Erythroblast (primary cell): Measurements from ENCODE around the gene RARB.

ENCODE experiments used
- GATA1 ChIP-seq: IDR thresholded peaks from 2 replicates; pipeline ENCODE4 v1.6.1; 2011; ENCODE audit warnings: low read depth, mild to moderate bottlenecking, control low read depth, low read length, moderate library complexity
- POLR2A ChIP-seq: IDR thresholded peaks from 2 replicates; pipeline ENCODE4 v1.6.1; 2011; ENCODE audit warnings: mild to moderate bottlenecking, low read length

DNA sequence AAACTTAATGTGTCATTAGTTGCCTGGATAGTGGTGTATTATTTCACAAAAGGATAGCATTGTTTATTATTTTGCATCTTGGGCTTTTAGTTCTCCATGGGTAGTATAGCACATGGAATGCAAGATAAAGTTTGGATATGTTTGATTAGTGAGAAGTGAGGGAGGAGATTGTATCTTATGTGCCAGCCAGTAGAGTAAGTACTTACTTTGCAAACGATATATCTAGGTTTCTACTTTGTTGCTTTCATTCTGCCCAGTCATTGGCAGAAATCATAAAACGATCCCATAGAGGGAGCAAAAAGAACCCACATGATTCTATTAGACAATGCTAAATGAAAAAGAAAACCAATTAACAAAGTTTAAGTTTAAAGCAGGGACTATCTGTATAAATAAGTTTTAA, 105.3 kb downstream of the RARB start:
- TF ChIP-seq POLR2A (no peak), GATA1 (no peak)
